Trophoblast cell (in vitro differentiated cells and primary cell): ENCODE results near the gene MEGF10.

Source experiments
- DNase-seq, 2 donors: peaks; one replicate each; pipeline ENCODE4 v3.0.0-alpha.2; 2016
- H2AFZ ChIP-seq: 2 replicates; pipeline ENCODE4 v1.6.1; 2013; ENCODE audit warnings: low read length, moderate library complexity, mild to moderate bottlenecking; ENCODE audit not compliant: insufficient read depth, poor library complexity
- H2AK5ac ChIP-seq: 2 replicates; pipeline ENCODE4 v1.6.1; 2013; ENCODE audit warnings: mild to moderate bottlenecking, low read length
- H2BK120ac ChIP-seq: 2 replicates; pipeline ENCODE4 v1.6.1; 2013; ENCODE audit warnings: low read length, mild to moderate bottlenecking, moderate library complexity; ENCODE audit not compliant: insufficient read depth, poor library complexity
- H2BK12ac ChIP-seq: 2 replicates; pipeline ENCODE4 v1.6.1; 2013; ENCODE audit warnings: mild to moderate bottlenecking, low read length, moderate library complexity
- H2BK5ac ChIP-seq: 2 replicates; pipeline ENCODE4 v1.6.1; 2013; ENCODE audit warnings: low read length, low read depth, moderate library complexity, mild to moderate bottlenecking; ENCODE audit not compliant: poor library complexity
- H3K14ac ChIP-seq: 2 replicates; pipeline ENCODE4 v1.6.1; 2013; ENCODE audit warnings: mild to moderate bottlenecking, low read length
- H3K18ac ChIP-seq: 2 replicates; pipeline ENCODE4 v1.6.1; 2013; ENCODE audit warnings: mild to moderate bottlenecking, low read length
- H3K23ac ChIP-seq: 2 replicates; pipeline ENCODE4 v1.6.1; 2013; ENCODE audit warnings: low read length
- H3K27ac ChIP-seq: 2 replicates; pipeline ENCODE4 v1.5.1; 2013; ENCODE audit warnings: low read depth, mild to moderate bottlenecking, inconsistent platforms, low read length, moderate library complexity
- H3K27me3 ChIP-seq: 2 replicates; pipeline ENCODE4 v1.6.1; 2013; ENCODE audit warnings: inconsistent platforms, mild to moderate bottlenecking, low read length, moderate library complexity; ENCODE audit not compliant: insufficient read depth
- H3K36me3 ChIP-seq, 2 experiments: 1 replicate in 1 of 2; 2 replicates in 1 of 2; pipeline ENCODE4 v1.6.1; 2013; ENCODE audit warnings: low read length in 2 of 2, mild to moderate bottlenecking in 2 of 2, moderate library complexity in 1 of 2; ENCODE audit not compliant: insufficient read depth in 2 of 2, control insufficient read depth in 1 of 2
- H3K4ac ChIP-seq: 2 replicates; pipeline ENCODE4 v1.6.1; 2013; ENCODE audit warnings: low read depth, mild to moderate bottlenecking, low read length, moderate library complexity
- H3K4me1 ChIP-seq, 2 experiments: 1 replicate in 1 of 2; 2 replicates in 1 of 2; pipeline ENCODE4 v1.6.1; 2013; ENCODE audit warnings: low read length in 2 of 2, mild to moderate bottlenecking in 2 of 2, moderate library complexity in 1 of 2; ENCODE audit not compliant: insufficient read depth in 2 of 2, control insufficient read depth in 1 of 2
- H3K4me2 ChIP-seq: 2 replicates; pipeline ENCODE4 v1.6.1; 2013; ENCODE audit warnings: inconsistent platforms, mild to moderate bottlenecking, low read length, moderate library complexity
- H3K4me3 ChIP-seq: 2 replicates; pipeline ENCODE4 v1.5.1; 2013; ENCODE audit warnings: mild to moderate bottlenecking, low read depth, low read length, inconsistent platforms
- H3K79me1 ChIP-seq: one replicate; pipeline ENCODE4 v1.6.1; 2013; ENCODE audit warnings: low read length
- H3K79me2 ChIP-seq: 2 replicates; pipeline ENCODE4 v1.6.1; 2013; ENCODE audit warnings: low read length, mild to moderate bottlenecking; ENCODE audit not compliant: control insufficient read depth, insufficient read depth, poor library complexity
- H3K9ac ChIP-seq: 2 replicates; pipeline ENCODE4 v1.6.1; 2013; ENCODE audit warnings: mild to moderate bottlenecking, low read length
- H3K9me3 ChIP-seq: 2 replicates; pipeline ENCODE4 v1.6.1; 2013; ENCODE audit warnings: low read depth, mild to moderate bottlenecking, control low read depth, inconsistent platforms, low read length; ENCODE audit not compliant: insufficient read depth
- H4K12ac ChIP-seq: 2 replicates; pipeline ENCODE4 v1.6.1; 2013; ENCODE audit warnings: low read depth, mild to moderate bottlenecking, low read length, moderate library complexity
- H4K8ac ChIP-seq: 2 replicates; pipeline ENCODE4 v1.6.1; 2013; ENCODE audit warnings: low read depth, mild to moderate bottlenecking, low read length, moderate library complexity
- H4K91ac ChIP-seq: one replicate; pipeline ENCODE4 v1.6.1; 2013; ENCODE audit warnings: low read depth, mild to moderate bottlenecking, low read length, moderate library complexity
- WGBS: extraction: QIAGEN DNeasy Blood & Tissue Kit; methylation state at CpG from one replicate; pipeline ENCODE4 v1.1.7; 2013; ENCODE audit warnings: missing lambda C conversion rate; ENCODE audit not compliant: insufficient read length, insufficient coverage; ENCODE audit errors: extremely low coverage; 5-methylcytosine and 5-hydroxymethylcytosine counted together

MEGF10 gene

DNA sequence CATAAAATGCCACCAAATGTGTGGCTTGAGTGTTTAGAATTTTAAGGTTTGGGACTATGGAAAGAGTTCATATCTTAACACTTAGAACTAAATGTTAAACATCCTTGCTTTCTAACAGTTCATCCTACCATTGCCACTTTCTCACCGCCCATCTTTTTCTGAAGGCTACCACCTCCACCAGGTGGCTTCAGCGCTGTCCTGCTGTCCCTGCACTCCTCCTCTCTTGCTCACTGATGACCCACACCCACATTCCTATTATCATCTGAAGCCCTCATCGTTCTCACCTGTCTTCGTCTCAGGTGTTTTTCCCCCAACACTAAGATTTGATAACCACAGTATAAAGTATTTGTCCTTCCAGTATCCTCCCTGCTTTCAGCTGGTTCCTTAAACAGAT, 7.4 kb downstream of the MEGF10 start:
- Histone ChIP-seq H3K79me2 (no peaks in the 10 kb centered on the region), H2BK5ac (no peak overlapping the region), H3K4ac (no peak overlapping the region), H3K18ac (no peak overlapping the region), H3K27me3 (no peaks in the 10 kb centered on the region), H3K14ac (no peak overlapping the region), H3K4me1 (no peaks in the 10 kb centered on the region), H4K12ac (no peak overlapping the region), H4K8ac (no peak overlapping the region), H3K4me3 (no peak overlapping the region), H3K79me1 (no peaks in the 10 kb centered on the region), H4K91ac (no peak overlapping the region), H2AK5ac (no peak overlapping the region), H3K9ac (no peak overlapping the region), H3K9me3 (no peaks in the 10 kb centered on the region), H3K23ac (no peak overlapping the region), H2AFZ (no peak overlapping the region), H2BK120ac (no peak overlapping the region), H3K4me2 (no peak overlapping the region), H3K27ac (no peak overlapping the region), H2BK12ac (no peak overlapping the region), H3K36me3 (no peaks in the 10 kb centered on the region)
- no CpG with 5 or more reads among the region's 4 CpGs for WGBS
- DNase-seq = peak in 1 of 2 donors; percentile 34

DNA sequence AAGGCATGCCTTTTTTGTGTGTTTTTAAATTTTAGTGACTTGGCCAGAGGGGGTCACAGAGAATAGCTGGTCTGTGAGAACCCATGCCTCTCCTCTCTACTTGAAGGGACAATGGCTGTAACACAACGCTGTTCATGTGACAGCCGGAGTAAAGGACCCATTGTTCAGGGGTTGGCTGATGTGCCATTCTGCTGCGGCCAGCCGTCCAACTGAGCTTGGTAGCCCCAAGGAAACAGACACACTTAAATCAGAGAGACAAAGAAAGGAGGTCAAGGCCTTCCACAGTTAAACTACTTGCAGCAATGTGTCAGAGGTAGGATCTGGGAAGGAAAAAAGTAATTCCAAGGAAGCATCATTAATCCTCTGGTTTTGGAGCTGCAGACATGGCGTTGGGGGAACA, 8.1 kb downstream of the MEGF10 start:
- no peak overlapping the region for H4K8ac ChIP-seq

DNA sequence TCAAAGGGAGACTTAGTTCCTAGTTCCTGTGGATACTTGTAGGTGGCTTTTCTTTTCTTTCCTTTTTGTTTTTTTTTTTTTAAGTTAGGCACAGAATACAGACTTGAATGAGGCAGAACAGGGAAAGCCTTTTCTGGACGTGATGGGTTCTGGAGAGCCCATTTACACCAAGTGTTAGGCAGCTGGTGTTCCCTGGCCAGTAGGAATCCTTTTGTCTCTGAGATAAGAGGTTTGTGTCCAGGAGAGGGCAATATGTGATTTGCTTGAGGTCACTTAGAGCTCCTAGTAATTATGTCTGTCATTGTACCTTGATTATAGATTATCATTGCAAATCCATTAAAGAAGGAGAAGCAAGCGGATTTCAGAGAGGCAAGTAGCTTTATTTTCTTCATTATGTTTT, 9.1 kb downstream of the MEGF10 start:
- no peak overlapping the region for H2AK5ac ChIP-seq
- H3K27ac ChIP-seq = no peak overlapping the region
- no peak overlapping the region for H2BK5ac ChIP-seq
- no peak overlapping the region for H2BK12ac ChIP-seq
- H3K18ac ChIP-seq = no peak overlapping the region
- H3K4ac ChIP-seq = no peak overlapping the region
- no peak overlapping the region for H3K4me3 ChIP-seq
- no peaks in the 10 kb centered on the region for H3K36me3 ChIP-seq
- no peak for DNase-seq
- no peak overlapping the region for H3K4me2 ChIP-seq
- H3K27me3 ChIP-seq = no peaks in the 10 kb centered on the region
- no peak overlapping the region for H3K23ac ChIP-seq
- H4K91ac ChIP-seq = no peak overlapping the region
- no CpG with 5 or more reads among the region's 2 CpGs for WGBS
- no peak overlapping the region for H2BK120ac ChIP-seq
- no peaks in the 10 kb centered on the region for H3K79me2 ChIP-seq
- H3K14ac ChIP-seq = no peak overlapping the region
- no peak overlapping the region for H2AFZ ChIP-seq
- no peak overlapping the region for H3K9ac ChIP-seq
- no peaks in the 10 kb centered on the region for H3K9me3 ChIP-seq
- H4K8ac ChIP-seq = no peak overlapping the region
- no peaks in the 10 kb centered on the region for H3K4me1 ChIP-seq
- H4K12ac ChIP-seq = no peak overlapping the region
- no peaks in the 10 kb centered on the region for H3K79me1 ChIP-seq

More for the DNA sequence above, 8.1 kb downstream of the MEGF10 start:
- H3K4me1 ChIP-seq = no peaks in the 10 kb centered on the region
- no peak overlapping the region for H2AFZ ChIP-seq
- no peak overlapping the region for H3K23ac ChIP-seq
- no peak overlapping the region for H4K12ac ChIP-seq
- H3K79me1 ChIP-seq = no peaks in the 10 kb centered on the region
- H3K4me3 ChIP-seq = no peak overlapping the region
- H4K91ac ChIP-seq = no peak overlapping the region
- H3K27me3 ChIP-seq = no peaks in the 10 kb centered on the region
- WGBS = no CpG with 5 or more reads among the region's 5 CpGs
- H2BK5ac ChIP-seq = no peak overlapping the region
- H3K14ac ChIP-seq = no peak overlapping the region
- H2BK12ac ChIP-seq = no peak overlapping the region
- no peak overlapping the region for H3K4ac ChIP-seq
- no peak overlapping the region for H3K27ac ChIP-seq
- no peaks in the 10 kb centered on the region for H3K79me2 ChIP-seq
- DNase-seq = no peak
- no peaks in the 10 kb centered on the region for H3K9me3 ChIP-seq
- no peak overlapping the region for H3K18ac ChIP-seq
- H2BK120ac ChIP-seq = no peak overlapping the region
- H3K4me2 ChIP-seq = no peak overlapping the region
- no peaks in the 10 kb centered on the region for H3K36me3 ChIP-seq
- H3K9ac ChIP-seq = no peak overlapping the region
- H2AK5ac ChIP-seq = no peak overlapping the region

DNA sequence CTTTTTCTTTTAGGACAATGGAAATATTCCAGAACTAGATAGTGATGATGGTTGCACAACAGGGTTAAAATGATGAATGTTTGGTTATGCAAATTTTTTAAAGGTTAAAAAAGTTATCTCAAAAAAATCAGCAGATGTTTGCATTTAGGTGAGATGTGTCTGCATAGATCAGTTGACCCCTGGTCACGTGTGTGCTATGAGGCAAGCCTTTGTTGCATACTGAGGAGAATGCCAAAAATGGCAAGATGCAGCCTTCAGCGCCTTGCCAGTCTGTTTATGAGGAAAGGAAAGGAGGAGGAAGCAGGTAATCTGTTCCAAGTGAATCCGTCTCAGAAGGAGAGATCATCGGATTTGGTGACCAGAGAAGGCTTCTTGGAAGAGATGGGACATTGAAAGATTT, 11.9 kb downstream of the MEGF10 start:
- no peak overlapping the region for H3K27ac ChIP-seq

More for the DNA sequence above, 11.9 kb downstream of the MEGF10 start:
- no peaks in the 10 kb centered on the region for H3K79me1 ChIP-seq
- H4K91ac ChIP-seq = no peak overlapping the region
- H3K9ac ChIP-seq = no peak overlapping the region
- H4K8ac ChIP-seq = no peak overlapping the region
- H2AFZ ChIP-seq = no peak overlapping the region
- no peak overlapping the region for H3K23ac ChIP-seq
- no CpG with 5 or more reads among the region's 4 CpGs for WGBS
- H3K36me3 ChIP-seq = no peaks in the 10 kb centered on the region
- no peaks in the 10 kb centered on the region for H3K79me2 ChIP-seq
- H3K14ac ChIP-seq = no peak overlapping the region
- DNase-seq = peak in 1 of 2 donors; percentile 61
- H2BK5ac ChIP-seq = no peak overlapping the region
- no peak overlapping the region for H3K4me2 ChIP-seq
- no peak overlapping the region for H3K4ac ChIP-seq
- H4K12ac ChIP-seq = no peak overlapping the region
- H3K9me3 ChIP-seq = no peaks in the 10 kb centered on the region
- no peak overlapping the region for H2BK120ac ChIP-seq
- H3K4me3 ChIP-seq = no peak overlapping the region
- H3K27me3 ChIP-seq = no peaks in the 10 kb centered on the region
- no peak overlapping the region for H2AK5ac ChIP-seq
- no peak overlapping the region for H3K18ac ChIP-seq
- H3K4me1 ChIP-seq = no peaks in the 10 kb centered on the region
- H2BK12ac ChIP-seq = no peak overlapping the region
